SK-N-SH (cell line): ENCODE results near the gene DIP2A. TPM values are rescaled to one million over a fixed set of nuclear protein-coding genes. Genes with fewer than 3 reads are reported as not detected.

Source experiments
- CTCF ChIA-PET: fragments of 300-600, 350-600 bp; formaldehyde crosslinking; extraction: SDS; loops from one replicate; lab custom pipeline; 2021; lab: Yijun Ruan, JAX
- POLR2A ChIA-PET: fragments of 350-600 bp; sonication (Branson Sonifier 250); formaldehyde crosslinking; extraction: SDS; loops from one replicate; lab custom pipeline; 2020; ENCODE audit warnings: antibody characterized with exemption, inconsistent platforms; lab: Yijun Ruan, JAX
- DNase-seq: peaks from one replicate; pipeline ENCODE4 v3.0.0; 2012
- H2AFZ ChIP-seq: fragments of 200-600 bp; sonication (generic); 2 replicates; pipeline ENCODE4 v1.8.1; 2016; ENCODE audit warnings: antibody characterized with exemption, mild to moderate bottlenecking, low read depth
- H3F3A ChIP-seq: fragments of 200-600 bp; sonication (generic); replicated peaks from 2 replicates; pipeline ENCODE3; 2016; ENCODE audit warnings: antibody characterized with exemption, mild to moderate bottlenecking; ENCODE audit not compliant: insufficient read depth
- H3K27ac ChIP-seq, 2 experiments: fragments of 200-500 bp in 1 of 2; fragments of 200-600 bp in 1 of 2; sonication (Bioruptor generic) in 1 of 2; sonication (generic), shearing (Covaris generic) in 1 of 2; 2 replicates each; pipeline versions ENCODE4 v1.5.1 to v1.6.1; 2014 to 2016; ENCODE audit warnings: low read depth in 2 of 2, inconsistent platforms in 1 of 2, low read length in 1 of 2, mild to moderate bottlenecking in 1 of 2, mixed read lengths in 1 of 2
- H3K27me3 ChIP-seq: fragments of 200-600 bp; sonication (generic), shearing (Covaris generic); 2 replicates; pipeline ENCODE4 v1.6.1; 2016; ENCODE audit warnings: mixed run types; ENCODE audit not compliant: insufficient read depth
- H3K36me3 ChIP-seq, 2 experiments: fragments of 200-500 bp in 1 of 2; fragments of 200-600 bp in 1 of 2; sonication (Bioruptor generic) in 1 of 2; sonication (generic) in 1 of 2; replicated peaks in 1 of 2; 2 replicates each; pipeline versions ENCODE3 to v1.5.1; 2014 to 2016; ENCODE audit warnings: low read length in 1 of 2, mild to moderate bottlenecking in 1 of 2; ENCODE audit not compliant: insufficient read depth in 2 of 2, control insufficient read depth in 1 of 2
- H3K4me1 ChIP-seq, 2 experiments: fragments of 200-500 bp in 1 of 2; fragments of 200-600 bp in 1 of 2; sonication (Bioruptor generic) in 1 of 2; sonication (generic), shearing (Covaris generic) in 1 of 2; 2 replicates each; pipeline versions ENCODE4 v1.5.1 to v1.6.1; 2014 to 2016; ENCODE audit warnings: low read depth in 1 of 2, low read length in 1 of 2, mixed run types in 1 of 2; ENCODE audit not compliant: insufficient read depth in 2 of 2, control insufficient read depth in 1 of 2
- H3K4me2 ChIP-seq: fragments of 200-600 bp; sonication (generic), shearing (Covaris generic); 2 replicates; pipeline ENCODE4 v1.6.1; 2017; ENCODE audit warnings: mixed run types
- H3K4me3 ChIP-seq, 2 experiments: fragments of 200-500 bp in 1 of 2; fragments of 200-600 bp in 1 of 2; sonication (Bioruptor generic) in 1 of 2; sonication (generic), shearing (Covaris generic) in 1 of 2; 2 replicates each; pipeline versions ENCODE4 v1.5.1 to v1.8.1; 2014 to 2016; ENCODE audit warnings: low read depth in 2 of 2, inconsistent platforms in 1 of 2, low read length in 1 of 2, mild to moderate bottlenecking in 1 of 2, mixed read lengths in 1 of 2, moderate library complexity in 1 of 2
- H3K79me2 ChIP-seq: fragments of 200-600 bp; sonication (generic); 2 replicates; pipeline ENCODE4 v1.8.1; 2017; ENCODE audit warnings: mild to moderate bottlenecking; ENCODE audit not compliant: insufficient read depth
- H3K9ac ChIP-seq: fragments of 200-600 bp; sonication (generic); 2 replicates; pipeline ENCODE4 v1.6.1; 2017; ENCODE audit warnings: mixed run types
- H3K9me2 ChIP-seq: fragments of 200-600 bp; sonication (generic); 2 replicates; pipeline ENCODE4 v1.6.1; 2017; ENCODE audit warnings: mixed run types
- H3K9me3 ChIP-seq: fragments of 200-600 bp; sonication (generic); 2 replicates; pipeline ENCODE4 v1.6.1; 2017; ENCODE audit warnings: mixed run types, mild to moderate bottlenecking, moderate library complexity
- H4K20me1 ChIP-seq: fragments of 200-600 bp; sonication (generic); 2 replicates; pipeline ENCODE4 v1.6.1; 2017; ENCODE audit warnings: mild to moderate bottlenecking, mixed run types; ENCODE audit not compliant: insufficient read depth
- EP300 ChIP-seq, 2 experiments: IDR thresholded peaks; 2 replicates each; pipeline versions ENCODE4 v1.4.0 to v1.6.1; 2012; ENCODE audit warnings: borderline replicate concordance in 1 of 2, low read depth in 1 of 2, low read length in 1 of 2
- JUND ChIP-seq: IDR thresholded peaks from 2 replicates; pipeline ENCODE4 v1.4.0; 2012
- POLR2AphosphoS5 ChIP-seq: IDR thresholded peaks from 2 replicates; pipeline ENCODE4 v1.6.1; 2012; ENCODE audit warnings: low read depth, low read length
- RCOR1 ChIP-seq: fragments of 150-350 bp; IDR thresholded peaks from 2 replicates; pipeline ENCODE4 v1.6.1; 2017; ENCODE audit warnings: antibody characterized with exemption, low read length
- TEAD4 ChIP-seq: IDR thresholded peaks from 2 replicates; pipeline ENCODE4 v1.4.0; 2012; ENCODE audit warnings: mild to moderate bottlenecking, borderline replicate concordance; ENCODE audit not compliant: insufficient read depth
- YY1 ChIP-seq: IDR thresholded peaks from 2 replicates; pipeline ENCODE4 v1.4.0; 2012; ENCODE audit warnings: low read depth, mild to moderate bottlenecking
- WGBS: methylation state at CpG from one replicate; pipeline ENCODE4 v1.1.6; 2017; ENCODE audit warnings: low lambda C conversion rate; 5-methylcytosine and 5-hydroxymethylcytosine counted together
- polyA plus RNA-seq, 3 experiments: library from polyadenylated mRNA; depleted of rRNA; stranded (reverse); fragments of >200 nt; gene quantifications; 2 replicates each; pipeline ENCODE4 v1.2.3, GENCODE V29; 2012
- TF ChIP-seq, protein P1 (sequence below): IDR thresholded peaks from 2 replicates; pipeline ENCODE4; 2012
- TF ChIP-seq, protein P2 (sequence below): fragments of 150-350 bp; IDR thresholded peaks from 2 replicates; pipeline ENCODE4 v1.6.1; 2016; ENCODE audit warnings: mild to moderate bottlenecking, low read depth, low read length
- TF ChIP-seq, protein P3 (sequence below): fragments of 200-600 bp; sonication (generic); IDR thresholded peaks from 2 replicates; pipeline ENCODE4 v1.6.1; 2017; ENCODE audit warnings: antibody characterized with exemption, mild to moderate bottlenecking, moderate library complexity

DIP2A gene
- polyA plus RNA-seq, 1 of the 3 experiments (the other 2 are of a cell fraction), result 26.9 TPM

DNA sequence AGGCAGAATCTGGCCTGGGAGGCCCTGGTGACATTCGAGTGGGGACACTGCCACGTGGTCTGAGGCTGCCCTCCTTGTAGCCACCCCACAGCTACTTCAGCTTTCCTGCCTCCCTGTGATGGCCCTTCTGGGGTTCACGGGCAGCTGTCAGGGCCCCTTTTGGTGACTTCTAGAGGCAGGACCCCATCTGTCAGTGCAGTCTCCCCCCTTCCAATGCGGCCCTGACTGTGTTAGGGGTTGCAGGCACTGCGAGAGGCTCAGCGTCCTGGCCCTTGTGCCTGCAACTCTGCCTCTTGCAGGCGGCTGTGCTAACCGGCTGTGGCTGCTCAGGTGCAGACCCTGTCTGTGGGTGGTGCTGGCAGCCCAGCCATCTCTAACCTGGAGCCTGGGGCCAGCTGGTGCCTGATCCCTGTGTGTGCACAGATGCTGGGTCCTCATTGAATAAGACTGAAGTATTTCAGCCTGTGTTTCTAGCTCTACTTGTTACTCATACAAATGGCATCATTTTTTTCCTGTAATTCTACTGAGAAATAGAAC lies 84.0 kb downstream of the DIP2A start:
- Histone ChIP-seq H3K27me3 (no peaks in the 10 kb centered on the region), H3K9ac (no peak overlapping the region), H2AFZ (no peak overlapping the region), H3K4me3 (no peak overlapping the region), H3K4me2 (no peak overlapping the region), H3K36me3 (peaks cover 34 to 76% of the 10 kb centered on the region in 2 experiments), H3K4me1 (no peaks in the 10 kb centered on the region), H3F3A (no peaks in the 10 kb centered on the region), H3K27ac (no peak overlapping the region), H4K20me1 (no peaks in the 10 kb centered on the region), H3K9me2 (no peaks in the 10 kb centered on the region), H3K9me3 (no peaks in the 10 kb centered on the region), H3K79me2 (no peaks in the 10 kb centered on the region)
- POLR2A ChIA-PET, result no interaction called here
- WGBS, result 89% methylated on average over 6 of the region's 8 CpGs
- peak; percentile 14 for DNase-seq
- TF ChIP-seq EP300 (IDR thresholded peaks at IDR 0.05; ENCODE audit: borderline replicate concordance in 1 of 2, low read depth in 1 of 2, low read length in 1 of 2) (no peak), YY1 (no peak), POLR2AphosphoS5 (no peak), RCOR1 (no peak), TEAD4 (no peak)
- TF ChIP-seq, protein P1, sequence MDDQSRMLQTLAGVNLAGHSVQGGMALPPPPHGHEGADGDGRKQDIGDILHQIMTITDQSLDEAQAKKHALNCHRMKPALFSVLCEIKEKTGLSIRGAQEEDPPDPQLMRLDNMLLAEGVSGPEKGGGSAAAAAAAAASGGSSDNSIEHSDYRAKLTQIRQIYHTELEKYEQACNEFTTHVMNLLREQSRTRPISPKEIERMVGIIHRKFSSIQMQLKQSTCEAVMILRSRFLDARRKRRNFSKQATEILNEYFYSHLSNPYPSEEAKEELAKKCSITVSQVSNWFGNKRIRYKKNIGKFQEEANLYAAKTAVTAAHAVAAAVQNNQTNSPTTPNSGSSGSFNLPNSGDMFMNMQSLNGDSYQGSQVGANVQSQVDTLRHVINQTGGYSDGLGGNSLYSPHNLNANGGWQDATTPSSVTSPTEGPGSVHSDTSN, result no peak
- CTCF ChIA-PET, result interaction anchor here (1.1 kb wide), 1 partner anchor 13 kb away, joined by 4 read pairs; no protein-coding TSS in a partner anchor

DNA sequence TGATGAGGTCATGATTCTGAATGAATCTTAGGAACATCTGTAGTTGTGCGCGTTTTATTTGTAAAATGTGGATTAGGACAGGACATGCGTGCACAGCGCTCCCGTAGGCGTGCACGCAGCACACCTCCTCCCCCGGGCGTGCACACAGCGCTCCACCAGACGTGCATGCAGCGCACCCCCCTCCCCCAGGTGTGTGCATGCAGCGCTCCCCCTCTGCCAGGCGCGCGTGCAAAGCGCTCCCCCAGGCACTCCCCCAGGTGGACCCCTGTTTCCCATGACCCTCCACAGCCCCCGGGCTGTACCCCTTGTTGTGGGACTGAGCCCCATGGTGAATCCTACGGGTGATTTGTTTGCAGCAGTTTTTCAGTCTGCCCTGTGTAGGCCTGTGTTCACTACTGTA lies 84.6 kb downstream of the DIP2A start:
- Histone ChIP-seq H3K9me3 (no peaks in the 10 kb centered on the region), H3K27ac (no peak overlapping the region), H3F3A (no peaks in the 10 kb centered on the region), H3K4me2 (no peak overlapping the region), H3K79me2 (no peaks in the 10 kb centered on the region), H3K27me3 (no peaks in the 10 kb centered on the region), H2AFZ (no peak overlapping the region), H3K4me3 (no peak overlapping the region), H3K36me3 (peaks cover 39 to 73% of the 10 kb centered on the region in 2 experiments), H3K9me2 (no peaks in the 10 kb centered on the region), H3K4me1 (no peaks in the 10 kb centered on the region), H4K20me1 (no peaks in the 10 kb centered on the region), H3K9ac (no peak overlapping the region)
- ChIA-PET CTCF (no interaction called here), POLR2A (no interaction called here)
- peak; percentile 18 for DNase-seq
- WGBS, result 96% methylated on average over 12 of the region's 19 CpGs
- TF ChIP-seq JUND, result no peak
- TF ChIP-seq, protein P2, sequence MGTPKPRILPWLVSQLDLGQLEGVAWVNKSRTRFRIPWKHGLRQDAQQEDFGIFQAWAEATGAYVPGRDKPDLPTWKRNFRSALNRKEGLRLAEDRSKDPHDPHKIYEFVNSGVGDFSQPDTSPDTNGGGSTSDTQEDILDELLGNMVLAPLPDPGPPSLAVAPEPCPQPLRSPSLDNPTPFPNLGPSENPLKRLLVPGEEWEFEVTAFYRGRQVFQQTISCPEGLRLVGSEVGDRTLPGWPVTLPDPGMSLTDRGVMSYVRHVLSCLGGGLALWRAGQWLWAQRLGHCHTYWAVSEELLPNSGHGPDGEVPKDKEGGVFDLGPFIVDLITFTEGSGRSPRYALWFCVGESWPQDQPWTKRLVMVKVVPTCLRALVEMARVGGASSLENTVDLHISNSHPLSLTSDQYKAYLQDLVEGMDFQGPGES, result no peak
- TF ChIP-seq, protein P3, sequence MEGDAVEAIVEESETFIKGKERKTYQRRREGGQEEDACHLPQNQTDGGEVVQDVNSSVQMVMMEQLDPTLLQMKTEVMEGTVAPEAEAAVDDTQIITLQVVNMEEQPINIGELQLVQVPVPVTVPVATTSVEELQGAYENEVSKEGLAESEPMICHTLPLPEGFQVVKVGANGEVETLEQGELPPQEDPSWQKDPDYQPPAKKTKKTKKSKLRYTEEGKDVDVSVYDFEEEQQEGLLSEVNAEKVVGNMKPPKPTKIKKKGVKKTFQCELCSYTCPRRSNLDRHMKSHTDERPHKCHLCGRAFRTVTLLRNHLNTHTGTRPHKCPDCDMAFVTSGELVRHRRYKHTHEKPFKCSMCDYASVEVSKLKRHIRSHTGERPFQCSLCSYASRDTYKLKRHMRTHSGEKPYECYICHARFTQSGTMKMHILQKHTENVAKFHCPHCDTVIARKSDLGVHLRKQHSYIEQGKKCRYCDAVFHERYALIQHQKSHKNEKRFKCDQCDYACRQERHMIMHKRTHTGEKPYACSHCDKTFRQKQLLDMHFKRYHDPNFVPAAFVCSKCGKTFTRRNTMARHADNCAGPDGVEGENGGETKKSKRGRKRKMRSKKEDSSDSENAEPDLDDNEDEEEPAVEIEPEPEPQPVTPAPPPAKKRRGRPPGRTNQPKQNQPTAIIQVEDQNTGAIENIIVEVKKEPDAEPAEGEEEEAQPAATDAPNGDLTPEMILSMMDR, result no peak
